Progenitor cell of endocrine pancreas (in vitro differentiated cells): ENCODE measurements around the gene CNIH4. TPM values are rescaled to one million over a fixed set of nuclear protein-coding genes. Genes with fewer than 3 reads are reported as not detected.
A peak's percentile ranks its signal among the peaks of the same experiment; 100 is the strongest.

Experiments used
- DNase-seq: peaks from one replicate; pipeline ENCODE4 v3.0.0; 2021; ENCODE audit warnings: low spot score; ENCODE audit not compliant: unreplicated experiment
- H3K27ac Mint-ChIP-seq: 2 replicates; pipeline ENCODE4 v1.8.0; 2021; ENCODE audit warnings: mild to moderate bottlenecking, moderate library complexity, mixed read lengths
- H3K27me3 Mint-ChIP-seq: 2 replicates; pipeline ENCODE4 v1.8.0; 2021; ENCODE audit warnings: mixed read lengths
- H3K36me3 Mint-ChIP-seq: 2 replicates; pipeline ENCODE4 v1.8.0; 2022; ENCODE audit warnings: mixed read lengths; ENCODE audit not compliant: insufficient read depth
- H3K4me1 Mint-ChIP-seq: 2 replicates; pipeline ENCODE4 v1.8.0; 2021; ENCODE audit warnings: low read depth, mixed read lengths
- H3K4me3 Mint-ChIP-seq: 2 replicates; pipeline ENCODE4 v1.8.0; 2021; ENCODE audit warnings: low read depth, mild to moderate bottlenecking, moderate library complexity, mixed read lengths
- H3K9me3 Mint-ChIP-seq: 2 replicates; pipeline ENCODE4 v1.8.0; 2021; ENCODE audit warnings: low read depth, mixed read lengths
- CTCF ChIP-seq: fragments of 200-600 bp; sonication (generic); IDR thresholded peaks from one replicate; pipeline ENCODE4 v1.5.0; 2021; ENCODE audit warnings: antibody characterized with exemption, mild to moderate bottlenecking; ENCODE audit not compliant: unreplicated experiment
- total RNA-seq: library from RNA; stranded (reverse); gene quantifications from 2 replicates; pipeline ENCODE4 v1.2.1, GENCODE V29; 2021

CNIH4 gene
- total RNA-seq, 1 donor from 2014 or later = 68.8 TPM

- H3K9me3 Mint-ChIP-seq = no peaks in the 10 kb centered on the region
- H3K4me1 Mint-ChIP-seq = peaks cover 1% of the 10 kb centered on the region
- no peaks in the 10 kb centered on the region for H3K27me3 Mint-ChIP-seq
- DNase-seq = no peak
- no peak overlapping the region for H3K4me3 Mint-ChIP-seq
- H3K27ac Mint-ChIP-seq = peak overlapping the region; percentile 77
- peaks cover 41% of the 10 kb centered on the region for H3K36me3 Mint-ChIP-seq
- TF ChIP-seq CTCF = no peak
Measured at GRCh38 chr1:224392411-224393249, 36.0 kb downstream of the CNIH4 start.

DNA sequence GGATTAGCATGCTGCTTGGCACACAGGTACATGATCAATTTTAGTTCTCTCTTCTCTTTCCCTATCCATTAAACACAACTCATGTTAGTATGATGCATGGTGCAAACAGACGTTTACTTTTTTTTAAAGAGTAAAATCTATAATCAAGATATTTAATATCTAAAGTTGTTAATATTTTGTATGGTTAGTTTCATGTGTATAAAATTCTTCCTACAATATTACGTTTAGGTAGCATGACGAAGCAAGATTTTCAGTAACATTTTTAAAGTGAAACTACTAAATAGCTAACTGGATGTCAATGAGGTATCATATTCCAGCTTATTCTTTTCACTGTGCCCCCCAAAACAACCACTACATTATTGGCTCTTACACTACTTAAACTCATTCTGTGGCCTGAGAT, 36.6 kb downstream of the CNIH4 start:
- DNase-seq = no peak
- no peak overlapping the region for H3K27ac Mint-ChIP-seq
- H3K4me3 Mint-ChIP-seq = no peak overlapping the region
- TF ChIP-seq CTCF = no peak
- H3K36me3 Mint-ChIP-seq = peaks cover 40% of the 10 kb centered on the region
- no peaks in the 10 kb centered on the region for H3K27me3 Mint-ChIP-seq
- H3K4me1 Mint-ChIP-seq = no peaks in the 10 kb centered on the region
- no peaks in the 10 kb centered on the region for H3K9me3 Mint-ChIP-seq

DNA sequence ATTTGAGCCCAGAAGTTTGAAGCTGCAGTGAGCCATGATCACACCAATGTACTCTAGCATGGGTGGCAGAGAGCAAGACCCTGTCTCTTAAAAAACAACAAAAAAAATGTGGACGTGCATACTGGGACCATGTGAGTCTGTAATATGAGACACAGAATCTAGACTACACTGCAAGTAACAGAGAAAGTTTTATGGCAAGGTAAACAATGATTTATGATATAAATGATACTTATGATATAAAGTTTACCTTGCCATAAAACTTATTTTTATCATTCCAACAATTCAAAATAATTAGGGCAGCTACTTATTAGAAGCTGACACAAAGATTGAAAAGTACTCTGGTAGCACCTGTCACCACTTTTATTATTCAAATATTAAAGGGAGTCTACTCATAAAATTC, 43.2 kb downstream of the CNIH4 start:
- Mint-ChIP-seq H3K27ac (no peak overlapping the region), H3K36me3 (peaks cover 39% of the 10 kb centered on the region), H3K4me3 (no peak overlapping the region), H3K9me3 (no peaks in the 10 kb centered on the region), H3K27me3 (no peaks in the 10 kb centered on the region), H3K4me1 (no peaks in the 10 kb centered on the region)
- DNase-seq = no peak
- no peak for TF ChIP-seq CTCF

- Mint-ChIP-seq H3K27me3 (no peaks in the 10 kb centered on the region), H3K36me3 (peaks cover 34% of the 10 kb centered on the region), H3K9me3 (no peaks in the 10 kb centered on the region), H3K4me1 (no peaks in the 10 kb centered on the region), H3K4me3 (no peak overlapping the region), H3K27ac (no peak overlapping the region)
- no peak for DNase-seq
- no peak for TF ChIP-seq CTCF
Measured at GRCh38 chr1:224402472-224403036, 45.9 kb downstream of the CNIH4 start.

- Mint-ChIP-seq H3K27ac (peak overlapping the region; percentile 46), H3K9me3 (no peaks in the 10 kb centered on the region), H3K4me1 (peaks cover 3% of the 10 kb centered on the region), H3K4me3 (no peak overlapping the region), H3K36me3 (peaks cover 29% of the 10 kb centered on the region), H3K27me3 (no peaks in the 10 kb centered on the region)
- DNase-seq = no peak
- TF ChIP-seq CTCF = no peak
Measured at GRCh38 chr1:224404916-224405603, 48.4 kb downstream of the CNIH4 start.
